H9 (cell line): ENCODE data around the gene NDUFS6. TPM values are rescaled to one million over a fixed set of nuclear protein-coding genes. Genes with fewer than 3 reads are reported as not detected.

Experiments used
- DNase-seq: peaks from one replicate; pipeline ENCODE4 v3.0.0-alpha.2; 2017
- H2AFZ ChIP-seq: one replicate; pipeline ENCODE4 v1.6.1; 2013; ENCODE audit warnings: mild to moderate bottlenecking, low read length, control low read depth, moderate library complexity
- H2AK5ac ChIP-seq: 2 replicates; pipeline ENCODE4 v1.6.1; 2013; ENCODE audit warnings: low read length, control low read depth, mixed read lengths; ENCODE audit not compliant: insufficient read length
- H2BK120ac ChIP-seq: one replicate; pipeline ENCODE4 v1.6.1; 2013; ENCODE audit warnings: low read depth, mild to moderate bottlenecking, low read length, control low read depth, inconsistent platforms; ENCODE audit not compliant: poor library complexity, severe bottlenecking
- H2BK12ac ChIP-seq: 2 replicates; pipeline ENCODE4 v1.6.1; 2013; ENCODE audit warnings: low read length, control low read depth, mixed read lengths, low read depth; ENCODE audit not compliant: insufficient read length
- H2BK15ac ChIP-seq: 2 replicates; pipeline ENCODE4 v1.6.1; 2013; ENCODE audit warnings: low read depth, low read length, control low read depth
- H2BK20ac ChIP-seq: one replicate; pipeline ENCODE4 v1.6.1; 2013; ENCODE audit warnings: low read depth, mild to moderate bottlenecking, low read length, control low read depth, inconsistent platforms; ENCODE audit not compliant: poor library complexity, severe bottlenecking
- H2BK5ac ChIP-seq: 2 replicates; pipeline ENCODE4 v1.6.1; 2013; ENCODE audit warnings: low read length, control low read depth, mixed read lengths; ENCODE audit not compliant: insufficient read length
- H3K14ac ChIP-seq: 2 replicates; pipeline ENCODE4 v1.6.1; 2013; ENCODE audit warnings: low read length, control low read depth; ENCODE audit not compliant: insufficient read depth
- H3K18ac ChIP-seq: 2 replicates; pipeline ENCODE4 v1.6.1; 2013; ENCODE audit warnings: low read depth, mild to moderate bottlenecking, mixed read lengths, low read length, control low read depth; ENCODE audit not compliant: insufficient read length
- H3K23ac ChIP-seq: 2 replicates; pipeline ENCODE4 v1.6.1; 2013; ENCODE audit warnings: low read length, control low read depth, mixed read lengths, low read depth; ENCODE audit not compliant: insufficient read length
- H3K23me2 ChIP-seq: 2 replicates; pipeline ENCODE4 v1.6.1; 2013; ENCODE audit warnings: low read depth, mild to moderate bottlenecking, mixed read lengths, low read length, control low read depth; ENCODE audit not compliant: insufficient read length, poor library complexity, severe bottlenecking
- H3K27ac ChIP-seq: 2 replicates; pipeline ENCODE4 v1.5.1; 2013; ENCODE audit warnings: low read length, control low read depth, mixed read lengths, low read depth; ENCODE audit not compliant: insufficient read length
- H3K27me3 ChIP-seq: 2 replicates; pipeline ENCODE4 v1.6.1; 2013; ENCODE audit warnings: low read length, control low read depth, inconsistent platforms; ENCODE audit not compliant: insufficient read depth
- H3K4ac ChIP-seq: 2 replicates; pipeline ENCODE4 v1.6.1; 2013; ENCODE audit warnings: low read depth, mild to moderate bottlenecking, control low read depth, inconsistent platforms, low read length, moderate library complexity
- H3K4me1 ChIP-seq: 2 replicates; pipeline ENCODE4 v1.6.1; 2013; ENCODE audit warnings: low read length, control low read depth, inconsistent platforms; ENCODE audit not compliant: insufficient read depth
- H3K4me2 ChIP-seq: 2 replicates; pipeline ENCODE4 v1.6.1; 2013; ENCODE audit warnings: low read length, control low read depth, mixed read lengths; ENCODE audit not compliant: insufficient read length, insufficient read depth
- H3K56ac ChIP-seq: 2 replicates; pipeline ENCODE4 v1.6.1; 2013; ENCODE audit warnings: low read depth, mild to moderate bottlenecking, mixed read lengths, low read length, control low read depth; ENCODE audit not compliant: insufficient read length
- H3K79me1 ChIP-seq: 2 replicates; pipeline ENCODE4 v1.6.1; 2013; ENCODE audit warnings: low read depth, mild to moderate bottlenecking, moderate library complexity, low read length, control low read depth, inconsistent platforms; ENCODE audit not compliant: insufficient read depth, poor library complexity, severe bottlenecking
- H3K79me2 ChIP-seq: 2 replicates; pipeline ENCODE4 v1.6.1; 2013; ENCODE audit warnings: low read length, control low read depth, inconsistent platforms; ENCODE audit not compliant: insufficient read depth
- H3K9ac ChIP-seq: 2 replicates; pipeline ENCODE4 v1.6.1; 2013; ENCODE audit warnings: low read length, control low read depth, mixed read lengths; ENCODE audit not compliant: insufficient read length; ENCODE audit errors: extremely low read depth
- H3K9me3 ChIP-seq: one replicate; pipeline ENCODE4 v1.6.1; 2013; ENCODE audit warnings: low read depth, low read length, inconsistent platforms; ENCODE audit not compliant: control insufficient read depth
- H3T11ph ChIP-seq: one replicate; pipeline ENCODE4 v1.6.1; 2013; ENCODE audit warnings: mild to moderate bottlenecking, low read length, control low read depth, inconsistent platforms
- H4K20me1 ChIP-seq: one replicate; pipeline ENCODE4 v1.6.1; 2013; ENCODE audit not compliant: control insufficient read depth, insufficient read length, insufficient read depth
- H4K5ac ChIP-seq: 2 replicates; pipeline ENCODE4 v1.6.1; 2013; ENCODE audit warnings: low read depth, mild to moderate bottlenecking, mixed read lengths, low read length, control low read depth; ENCODE audit not compliant: insufficient read length
- H4K8ac ChIP-seq: replicated peaks from 2 replicates; pipeline ENCODE4 v1.6.1; 2013; ENCODE audit warnings: low read length, control low read depth, mixed read lengths, low read depth; ENCODE audit not compliant: insufficient read length
- H4K91ac ChIP-seq: 2 replicates; pipeline ENCODE4 v1.6.1; 2013; ENCODE audit warnings: low read depth, mild to moderate bottlenecking, moderate library complexity, mixed read lengths, low read length, control low read depth; ENCODE audit not compliant: insufficient read length
- H3K27ac Mint-ChIP-seq, 3 experiments: 2 replicates in 2 of 3; 3 replicates in 1 of 3; pipeline ENCODE4 v1.8.0; 2020 to 2021; ENCODE audit warnings: mixed read lengths in 3 of 3, mild to moderate bottlenecking in 1 of 3, moderate library complexity in 1 of 3
- H3K27me3 Mint-ChIP-seq: 2 replicates; pipeline ENCODE4 v1.8.0; 2021; ENCODE audit warnings: low read depth, mild to moderate bottlenecking, moderate library complexity, mixed read lengths
- H3K36me3 Mint-ChIP-seq, 3 experiments: 2 replicates in 2 of 3; 3 replicates in 1 of 3; pipeline ENCODE4 v1.8.0; 2020 to 2021; ENCODE audit warnings: low read depth in 3 of 3, mixed read lengths in 3 of 3; ENCODE audit not compliant: insufficient read depth in 1 of 3
- H3K4me1 Mint-ChIP-seq, 2 experiments: 2 replicates each; pipeline ENCODE4 v1.8.0; 2020; ENCODE audit warnings: mixed read lengths in 2 of 2
- H3K4me3 Mint-ChIP-seq, 2 experiments: 2 replicates in 1 of 2; 3 replicates in 1 of 2; pipeline ENCODE4 v1.8.0; 2020 to 2021; ENCODE audit warnings: mild to moderate bottlenecking in 2 of 2, mixed read lengths in 2 of 2, moderate library complexity in 1 of 2
- H3K9me3 Mint-ChIP-seq, 2 experiments: 2 replicates in 1 of 2; 3 replicates in 1 of 2; pipeline ENCODE4 v1.8.0; 2020; ENCODE audit warnings: mild to moderate bottlenecking in 2 of 2, mixed read lengths in 2 of 2, moderate library complexity in 1 of 2
- WGBS: extraction: QIAGEN DNeasy Blood & Tissue Kit; methylation state at CpG from one replicate; pipeline ENCODE4 v1.1.7; 2013; ENCODE audit warnings: missing lambda C conversion rate, low lambda C conversion rate, mixed read lengths; ENCODE audit not compliant: insufficient read length; ENCODE audit errors: extremely low coverage; 5-methylcytosine and 5-hydroxymethylcytosine counted together
- total RNA-seq: library from RNA; stranded (reverse); gene quantifications from 2 replicates; pipeline ENCODE4 v1.2.1, GENCODE V29; 2021
- TF ChIP-seq, protein P1 (sequence below): fragments of 200-600 bp; sonication (generic); conservative IDR thresholded peaks from 3 replicates; pipeline ENCODE4 v1.8.0; 2021; ENCODE audit warnings: antibody characterized with exemption, mild to moderate bottlenecking

Gene NDUFS6
- total RNA-seq, 1 experiment from 2014 or later, result 62.5 TPM

DNA sequence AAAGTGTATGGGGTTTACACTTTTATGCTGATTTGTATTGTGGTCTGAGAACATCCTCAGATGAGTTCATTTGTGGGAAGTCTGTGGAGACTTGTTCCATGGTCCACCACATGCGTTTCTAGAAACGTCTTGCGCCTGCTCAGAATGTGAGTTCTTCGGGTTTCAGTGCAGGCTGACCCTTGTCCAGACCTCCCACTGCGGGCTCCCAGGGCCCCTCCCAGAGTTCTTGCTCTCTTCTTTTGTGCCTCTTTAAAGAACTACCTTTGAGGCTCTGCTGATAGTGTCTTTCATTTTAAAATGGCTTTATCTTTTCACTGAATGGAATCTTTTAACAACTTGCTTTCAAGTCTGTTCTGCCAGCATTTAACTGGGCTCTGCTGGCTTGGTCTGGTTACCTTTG lies 17.6 kb downstream of the NDUFS6 start:
- H3K9ac ChIP-seq, result no peak overlapping the region

More for the DNA sequence above, 17.6 kb downstream of the NDUFS6 start:
- TF ChIP-seq, protein P1, sequence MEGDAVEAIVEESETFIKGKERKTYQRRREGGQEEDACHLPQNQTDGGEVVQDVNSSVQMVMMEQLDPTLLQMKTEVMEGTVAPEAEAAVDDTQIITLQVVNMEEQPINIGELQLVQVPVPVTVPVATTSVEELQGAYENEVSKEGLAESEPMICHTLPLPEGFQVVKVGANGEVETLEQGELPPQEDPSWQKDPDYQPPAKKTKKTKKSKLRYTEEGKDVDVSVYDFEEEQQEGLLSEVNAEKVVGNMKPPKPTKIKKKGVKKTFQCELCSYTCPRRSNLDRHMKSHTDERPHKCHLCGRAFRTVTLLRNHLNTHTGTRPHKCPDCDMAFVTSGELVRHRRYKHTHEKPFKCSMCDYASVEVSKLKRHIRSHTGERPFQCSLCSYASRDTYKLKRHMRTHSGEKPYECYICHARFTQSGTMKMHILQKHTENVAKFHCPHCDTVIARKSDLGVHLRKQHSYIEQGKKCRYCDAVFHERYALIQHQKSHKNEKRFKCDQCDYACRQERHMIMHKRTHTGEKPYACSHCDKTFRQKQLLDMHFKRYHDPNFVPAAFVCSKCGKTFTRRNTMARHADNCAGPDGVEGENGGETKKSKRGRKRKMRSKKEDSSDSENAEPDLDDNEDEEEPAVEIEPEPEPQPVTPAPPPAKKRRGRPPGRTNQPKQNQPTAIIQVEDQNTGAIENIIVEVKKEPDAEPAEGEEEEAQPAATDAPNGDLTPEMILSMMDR, result no peak
- Histone ChIP-seq H2BK15ac (no peak overlapping the region), H3K56ac (no peak overlapping the region), H3K18ac (no peak overlapping the region), H3K79me1 (no peaks in the 10 kb centered on the region), H4K5ac (no peak overlapping the region), H2BK20ac (no peak overlapping the region), H3K23me2 (no peaks in the 10 kb centered on the region), H3K27me3 (no peaks in the 10 kb centered on the region), H3K79me2 (no peaks in the 10 kb centered on the region), H3T11ph (no peak overlapping the region), H3K4me1 (no peaks in the 10 kb centered on the region), H3K27ac (no peak overlapping the region), H3K14ac (no peak overlapping the region), H4K91ac (no peak overlapping the region), H2BK12ac (no peak overlapping the region), H2AK5ac (no peak overlapping the region), H3K9me3 (no peaks in the 10 kb centered on the region), H4K20me1 (peaks cover 2% of the 10 kb centered on the region), H4K8ac (no peak overlapping the region), H2BK5ac (no peak overlapping the region), H2BK120ac (no peak overlapping the region), H3K23ac (no peak overlapping the region), H3K4me2 (no peak overlapping the region), H3K4ac (no peak overlapping the region), H2AFZ (no peak overlapping the region)
- no peak overlapping the region for H3K4me3 Mint-ChIP-seq
- peaks cover 19 to 29% of the 10 kb centered on the region in 2 experiments for H3K4me1 Mint-ChIP-seq
- no peak for DNase-seq
- no peaks in the 10 kb centered on the region for H3K9me3 Mint-ChIP-seq
- H3K36me3 Mint-ChIP-seq, result peaks cover 50 to 88% (median 80%) of the 10 kb centered on the region in 3 experiments
- no CpG with 5 or more reads among the region's 5 CpGs for WGBS
- H3K27ac Mint-ChIP-seq, result 0 out of 7 replicates have a peak overlapping the region, but pooled peaks of 1 of the 3 experiments have one; percentile 35
- H3K27me3 Mint-ChIP-seq, result no peaks in the 10 kb centered on the region; the same call in 1 of the 2 replicates
